GM23248 (cell line): ENCODE data around the gene PON3. TPM values are rescaled to one million over a fixed set of nuclear protein-coding genes. Genes with fewer than 3 reads are reported as not detected.

Source experiments
- DNase-seq: peaks from one replicate; pipeline ENCODE4 v3.0.0-alpha.2; 2015
- H2AFZ ChIP-seq: fragments of 200-600 bp; sonication (generic); 2 replicates; pipeline ENCODE4 v1.6.1; 2016; ENCODE audit warnings: antibody characterized with exemption
- H3F3A ChIP-seq: fragments of 200-600 bp; sonication (generic); 2 replicates; pipeline ENCODE4 v1.6.1; 2016; ENCODE audit warnings: mild to moderate bottlenecking, antibody characterized with exemption, mixed run types; ENCODE audit not compliant: insufficient read depth
- H3K27ac ChIP-seq: fragments of 200-600 bp; sonication (generic); 2 replicates; pipeline ENCODE4 v1.5.1; 2016; ENCODE audit warnings: mild to moderate bottlenecking
- H3K27me3 ChIP-seq: fragments of 200-600 bp; sonication (generic); replicated peaks from 2 replicates; pipeline ENCODE4 v1.6.1; 2016; ENCODE audit warnings: mild to moderate bottlenecking; ENCODE audit not compliant: insufficient read depth
- H3K36me3 ChIP-seq: fragments of 200-600 bp; sonication (generic); 2 replicates; pipeline ENCODE4 v1.6.1; 2016; ENCODE audit warnings: low read depth, mild to moderate bottlenecking
- H3K4me1 ChIP-seq: fragments of 200-600 bp; sonication (generic); 2 replicates; pipeline ENCODE4 v1.6.1; 2016; ENCODE audit warnings: mild to moderate bottlenecking; ENCODE audit not compliant: insufficient read depth
- H3K4me2 ChIP-seq: fragments of 200-600 bp; sonication (generic); one replicate; pipeline ENCODE4 v1.6.1; 2016; ENCODE audit warnings: mild to moderate bottlenecking; ENCODE audit not compliant: unreplicated experiment
- H3K4me3 ChIP-seq: fragments of 200-600 bp; sonication (generic); 2 replicates; pipeline ENCODE4 v1.5.1; 2016; ENCODE audit warnings: mild to moderate bottlenecking
- H3K79me2 ChIP-seq: fragments of 200-600 bp; sonication (generic); 2 replicates; pipeline ENCODE4 v1.6.1; 2016; ENCODE audit warnings: mild to moderate bottlenecking; ENCODE audit not compliant: insufficient read depth
- H3K9ac ChIP-seq: fragments of 200-600 bp; sonication (generic); 2 replicates; pipeline ENCODE4 v1.6.1; 2016; ENCODE audit warnings: mild to moderate bottlenecking
- H3K9me2 ChIP-seq: fragments of 200-600 bp; sonication (generic); 2 replicates; pipeline ENCODE4 v1.6.1; 2016; ENCODE audit warnings: mixed run types, mild to moderate bottlenecking, moderate library complexity; ENCODE audit not compliant: insufficient read depth
- H3K9me3 ChIP-seq: fragments of 200-600 bp; sonication (generic); one replicate; pipeline ENCODE4 v1.6.1; 2017; ENCODE audit warnings: low read depth
- H4K20me1 ChIP-seq: fragments of 200-600 bp; sonication (generic); 2 replicates; pipeline ENCODE4 v1.6.0; 2016; ENCODE audit not compliant: insufficient read depth
- EZH2 ChIP-seq: fragments of 200-600 bp; sonication (generic); IDR thresholded peaks from 2 replicates; pipeline ENCODE4 v1.6.1; 2018; ENCODE audit warnings: antibody characterized with exemption, mild to moderate bottlenecking; ENCODE audit not compliant: insufficient read depth, poor library complexity, severe bottlenecking
- EZH2phosphoT487 ChIP-seq: fragments of 200-600 bp; sonication (generic); IDR thresholded peaks from 2 replicates; pipeline ENCODE4 v1.6.1; 2018; ENCODE audit warnings: antibody characterized with exemption, moderate library complexity, mild to moderate bottlenecking, low read depth; ENCODE audit not compliant: insufficient read depth
- WGBS, 2 experiments: methylation state at CpG; one replicate each; pipeline ENCODE4 v1.1.6; 2015 to 2017; ENCODE audit warnings: low lambda C conversion rate in 2 of 2, low coverage in 1 of 2; ENCODE audit errors: missing lambda C conversion rate in 2 of 2; 5-methylcytosine and 5-hydroxymethylcytosine counted together
- in situ Hi-C: fragments of 300-500 bp; cut with MboI; formaldehyde crosslinking; loops from 2 replicates; pipeline ENCODE4 v1.15.0; 2020
- polyA plus RNA-seq: library from polyadenylated mRNA; unstranded; fragments of >200 nt; fragmentation: Nextera tagmentation; extraction: Ambion mirVana; gene quantifications from 2 replicates; pipeline ENCODE4 v1.2.1, GENCODE V29; 2016
- total RNA-seq: library from RNA; depleted of rRNA; stranded (reverse); fragments of >200 nt; shearing (Covaris generic); gene quantifications from 2 replicates; pipeline ENCODE4 v1.2.3, GENCODE V29; 2014

PON3 gene
- total and polyA plus RNA-seq, 2 experiments from 2014 or later, result not detected

DNA sequence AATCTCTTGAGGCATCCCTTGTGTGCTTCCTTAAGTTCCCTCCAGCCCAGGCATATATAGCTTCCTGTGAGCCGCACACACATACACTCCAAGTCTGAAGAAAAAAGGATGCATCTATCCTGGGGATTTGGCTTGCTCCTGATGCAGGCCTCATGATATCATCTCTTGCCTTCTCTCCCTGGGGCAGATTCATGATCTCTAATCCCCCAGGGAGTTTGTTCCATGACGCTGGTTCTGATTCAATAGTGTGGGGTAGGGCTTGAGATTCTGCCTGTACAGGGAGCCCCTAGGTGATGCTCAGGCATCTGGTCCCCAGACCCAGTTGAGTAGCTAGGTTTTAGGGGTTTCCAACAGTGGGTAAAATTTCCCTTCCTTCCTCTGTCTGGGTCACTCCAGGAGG is 73.3 kb downstream of the PON3 start:
- no peak overlapping the region for H3K4me3 ChIP-seq
- H3K4me1 ChIP-seq, result no peaks in the 10 kb centered on the region
- no peaks in the 10 kb centered on the region for H4K20me1 ChIP-seq
- peak; percentile 46 for DNase-seq
- no peak overlapping the region for H3K27ac ChIP-seq
- no peaks in the 10 kb centered on the region for H3K79me2 ChIP-seq
- no peaks in the 10 kb centered on the region for H3K9me3 ChIP-seq
- no peak overlapping the region for H2AFZ ChIP-seq
- TF ChIP-seq EZH2 (no peak), EZH2phosphoT487 (no peak)
- 46 to 50% methylated on average over 2 of the region's 2 CpGs for WGBS, 2 experiments
- H3F3A ChIP-seq, result no peaks in the 10 kb centered on the region
- H3K27me3 ChIP-seq, result peaks cover 3% of the 10 kb centered on the region
- in situ Hi-C loops, result no loop called here
- no peaks in the 10 kb centered on the region for H3K36me3 ChIP-seq
- H3K9me2 ChIP-seq, result no peaks in the 10 kb centered on the region
- no peak overlapping the region for H3K9ac ChIP-seq
- H3K4me2 ChIP-seq, result no peak overlapping the region

DNA sequence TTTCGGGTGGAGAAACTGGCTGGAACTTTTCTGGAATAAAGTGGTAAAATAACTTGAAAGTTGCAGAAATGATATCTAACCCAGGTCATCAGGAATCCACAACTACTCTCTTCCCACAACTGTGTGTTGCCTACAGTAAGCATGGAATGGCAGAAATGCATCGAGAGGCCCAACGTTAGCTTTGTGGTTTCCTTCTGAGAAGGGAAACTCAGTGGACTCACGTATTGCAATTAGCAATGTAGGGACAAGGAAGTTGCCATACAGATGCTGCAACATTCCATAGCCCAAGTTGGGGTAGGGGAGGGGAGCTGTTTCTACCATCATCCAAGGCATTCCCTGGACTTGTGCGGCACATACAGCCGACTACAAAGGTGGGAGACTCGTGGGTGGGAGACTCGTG is 73.8 kb downstream of the PON3 start:
- no peak overlapping the region for H3K27ac ChIP-seq
- H3K4me1 ChIP-seq, result no peaks in the 10 kb centered on the region
- no peaks in the 10 kb centered on the region for H3K9me2 ChIP-seq
- H4K20me1 ChIP-seq, result no peaks in the 10 kb centered on the region
- H3K9ac ChIP-seq, result no peak overlapping the region
- in situ Hi-C loops, result no loop called here
- H3K4me2 ChIP-seq, result no peak overlapping the region
- no peaks in the 10 kb centered on the region for H3K79me2 ChIP-seq
- 74 to 79% methylated on average over 8 of the region's 8 CpGs for WGBS, 2 experiments
- H3F3A ChIP-seq, result no peaks in the 10 kb centered on the region
- no peak overlapping the region for H3K4me3 ChIP-seq
- no peak overlapping the region for H2AFZ ChIP-seq
- H3K36me3 ChIP-seq, result no peaks in the 10 kb centered on the region
- H3K27me3 ChIP-seq, result peaks cover 3% of the 10 kb centered on the region
- TF ChIP-seq EZH2phosphoT487, result no peak
- no peak for TF ChIP-seq EZH2
- no peak for DNase-seq
- H3K9me3 ChIP-seq, result no peaks in the 10 kb centered on the region

DNA sequence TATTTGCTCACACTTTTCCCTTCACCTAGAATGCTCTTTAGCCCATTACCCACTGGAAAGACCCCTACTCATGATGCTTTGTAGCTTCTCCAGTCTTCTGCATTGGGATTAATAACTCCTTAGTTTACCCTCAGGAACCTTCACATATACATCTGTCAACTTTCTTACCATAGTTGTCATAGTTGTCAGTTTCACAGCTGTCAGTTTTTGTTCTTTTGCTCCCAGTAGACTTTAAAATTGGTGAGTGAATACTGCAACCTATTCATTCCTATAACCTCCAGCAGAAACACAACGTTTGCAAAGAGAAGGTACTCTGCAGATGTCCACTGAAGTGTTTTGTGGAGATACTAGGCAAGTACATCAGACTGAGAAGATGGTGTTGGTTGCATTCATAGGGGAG is 74.5 kb downstream of the PON3 start:
- H3K4me1 ChIP-seq, result no peaks in the 10 kb centered on the region

DNA sequence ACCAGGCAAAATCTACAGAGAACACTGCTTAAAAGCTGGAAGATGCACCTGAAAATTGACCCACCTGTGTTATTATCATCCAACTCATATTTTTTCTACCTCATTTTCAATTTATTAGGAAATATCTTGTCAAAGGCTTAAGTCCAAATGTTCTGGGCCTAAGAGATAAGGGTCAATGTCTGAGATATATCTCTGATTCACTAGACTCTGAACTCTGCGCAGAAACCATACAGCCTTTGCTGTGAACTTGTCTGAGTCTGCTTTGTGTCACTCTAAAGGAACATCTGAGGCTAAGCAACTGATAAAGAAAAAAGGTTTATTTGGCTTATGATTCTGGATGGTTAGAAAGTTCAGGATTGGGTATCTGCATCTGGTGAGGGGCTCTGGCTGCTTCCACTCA is 75.5 kb downstream of the PON3 start:
- Histone ChIP-seq H3K9me3 (no peaks in the 10 kb centered on the region), H3K4me1 (no peaks in the 10 kb centered on the region), H3K9ac (no peak overlapping the region), H3K27me3 (peaks cover 3% of the 10 kb centered on the region), H3K27ac (no peak overlapping the region), H3K9me2 (no peaks in the 10 kb centered on the region), H3K4me2 (no peak overlapping the region), H3K79me2 (no peaks in the 10 kb centered on the region), H3K36me3 (no peaks in the 10 kb centered on the region), H2AFZ (no peak overlapping the region), H4K20me1 (no peaks in the 10 kb centered on the region), H3F3A (no peaks in the 10 kb centered on the region), H3K4me3 (no peak overlapping the region)
- in situ Hi-C loops, result no loop called here
- 94 to 98% methylated on average over 1 of the region's 1 CpG for WGBS, 2 experiments
- DNase-seq, result no peak
- TF ChIP-seq EZH2 (no peak), EZH2phosphoT487 (no peak)

More for the DNA sequence above, 74.5 kb downstream of the PON3 start:
- in situ Hi-C loops, result no loop called here
- no peaks in the 10 kb centered on the region for H4K20me1 ChIP-seq
- no peak for TF ChIP-seq EZH2
- no peak for TF ChIP-seq EZH2phosphoT487
- H2AFZ ChIP-seq, result no peak overlapping the region
- no peaks in the 10 kb centered on the region for H3K9me3 ChIP-seq
- H3K27ac ChIP-seq, result no peak overlapping the region
- no peak overlapping the region for H3K4me2 ChIP-seq
- peaks cover 3% of the 10 kb centered on the region for H3K27me3 ChIP-seq
- H3F3A ChIP-seq, result no peaks in the 10 kb centered on the region
- WGBS, 2 experiments, result 0 to 5% methylated on average over 1 of the region's 1 CpG
- H3K9me2 ChIP-seq, result no peaks in the 10 kb centered on the region
- no peaks in the 10 kb centered on the region for H3K36me3 ChIP-seq
- no peak overlapping the region for H3K9ac ChIP-seq
- H3K79me2 ChIP-seq, result no peaks in the 10 kb centered on the region
- H3K4me3 ChIP-seq, result no peak overlapping the region
- DNase-seq, result no peak

DNA sequence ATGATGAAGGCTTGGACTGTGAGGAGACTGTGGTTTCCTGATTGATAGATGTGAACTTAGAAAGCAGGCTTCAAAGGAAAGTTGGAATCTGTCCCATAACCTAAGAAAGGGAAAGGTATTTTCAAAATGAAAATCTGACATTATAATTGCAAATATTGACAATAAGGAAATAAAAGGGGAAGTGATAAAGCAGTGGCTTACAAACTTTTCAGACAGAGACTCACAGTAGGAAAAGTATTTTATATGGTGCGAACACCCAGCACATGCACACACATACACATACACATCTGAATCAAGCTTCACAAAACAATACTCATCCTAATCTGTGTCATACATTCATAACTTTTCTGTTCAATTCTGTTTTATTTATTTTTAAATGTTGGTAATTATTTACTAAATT is 76.6 kb downstream of the PON3 start:
- H4K20me1 ChIP-seq, result no peaks in the 10 kb centered on the region
- H3K9me3 ChIP-seq, result no peaks in the 10 kb centered on the region
- H3F3A ChIP-seq, result no peaks in the 10 kb centered on the region
- no peak overlapping the region for H3K4me3 ChIP-seq
- no peaks in the 10 kb centered on the region for H3K4me1 ChIP-seq
- no peaks in the 10 kb centered on the region for H3K79me2 ChIP-seq
- WGBS, 2 experiments, result 91 to 93% methylated on average over 1 of the region's 1 CpG
- no peaks in the 10 kb centered on the region; the same call in none of the 2 replicates for H3K27me3 ChIP-seq
- in situ Hi-C loops, result no loop called here
- H3K9ac ChIP-seq, result no peak overlapping the region
- H3K4me2 ChIP-seq, result no peak overlapping the region
- H3K36me3 ChIP-seq, result no peaks in the 10 kb centered on the region
- no peak for DNase-seq
- no peak overlapping the region for H3K27ac ChIP-seq
- TF ChIP-seq EZH2 (no peak), EZH2phosphoT487 (no peak)
- no peaks in the 10 kb centered on the region for H3K9me2 ChIP-seq
- no peak overlapping the region for H2AFZ ChIP-seq
